ENCODE measurements around the gene ABCA7. TPM values are rescaled to one million over a fixed set of nuclear protein-coding genes. Genes with fewer than 3 reads are reported as not detected.

Gene ABCA7
- total and polyA plus RNA-seq, 4 donors = 3.0 to 60.9 (median 4.8) TPM

DNA sequence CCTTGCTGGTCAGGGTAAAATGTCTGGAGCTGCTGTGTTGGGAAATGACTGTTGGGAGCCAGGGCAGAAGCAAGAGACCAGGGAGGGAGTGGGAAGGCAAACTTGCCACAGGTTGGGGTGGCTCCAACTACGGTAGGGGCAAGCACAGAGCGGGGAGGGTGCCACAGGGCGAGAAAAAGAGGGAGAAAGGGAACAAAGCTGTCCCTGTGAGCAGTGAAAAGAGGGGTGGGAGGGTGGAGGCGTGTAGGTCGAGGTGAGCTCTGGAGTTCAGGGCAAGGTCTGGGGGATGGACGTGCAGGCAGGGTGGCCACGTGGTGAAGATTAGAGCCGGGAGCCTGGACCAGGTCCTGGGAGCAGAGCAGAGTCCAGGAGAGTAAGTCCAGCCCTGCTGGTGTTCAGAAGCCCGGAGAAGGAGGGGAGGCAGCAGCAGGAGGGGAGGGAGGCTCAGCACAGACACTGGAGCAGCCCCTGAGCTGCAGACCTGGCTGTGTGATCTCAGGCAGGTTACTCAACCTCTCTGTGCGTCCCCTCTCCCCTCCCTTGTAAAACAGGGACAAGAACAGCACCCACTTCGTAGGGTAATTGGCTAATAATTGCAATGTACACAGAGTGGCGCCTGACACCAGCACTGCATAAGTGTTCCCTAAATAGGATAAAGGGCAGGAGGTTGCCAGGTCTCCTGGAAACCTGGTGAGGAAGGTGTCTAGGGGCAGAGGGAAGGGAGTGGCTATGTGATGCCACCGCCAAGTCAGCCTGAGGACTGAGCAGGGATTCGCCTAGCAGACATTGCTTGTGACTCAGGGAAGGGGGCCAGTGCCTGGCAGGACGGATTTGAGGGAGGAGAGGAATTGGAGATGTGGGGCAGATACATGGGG, 58.5 kb downstream of the ABCA7 start:
- Histone ChIP-seq H3K27me3 (ENCODE audit: control insufficient read depth in 4 of 4, insufficient read depth in 4 of 4, low read length in 3 of 4) (no peaks in the 10 kb centered on the region), H3K27ac (ENCODE audit: low read depth in 1 of 2, low read length in 2 of 2) (peak overlapping the region; percentile 88 to 97), H3K36me3 (ENCODE audit: control insufficient read depth in 4 of 4, insufficient read depth in 3 of 4, low read depth in 1 of 4, low read length in 3 of 4) (no peaks in the 10 kb centered on the region), H3K9me3 (ENCODE audit: control insufficient read depth in 4 of 4, low read length in 3 of 4) (no peaks in the 10 kb centered on the region), H3K4me1 (ENCODE audit: control insufficient read depth in 4 of 4, insufficient read depth in 4 of 4, low read length in 3 of 4) (peaks cover 17 to 69% (median 50%) of the 10 kb centered on the region in 4 donors), H3K9ac (ENCODE audit: low read depth in 1 of 2, low read length in 2 of 2) (peak overlapping the region; percentile 14 to 73), H3K4me3 (ENCODE audit: low read depth in 1 of 3, low read length in 3 of 3) (no peak overlapping the region)
- TF ChIP-seq RXRA (IDR thresholded peaks at IDR 0.05) (peak; percentile 27 to 63), GABPA (IDR thresholded peaks at IDR 0.05 in 1 of 2, conservative IDR thresholded peaks at IDR 0.05 in 1 of 2) (no peak), HNF4G (IDR thresholded peaks at IDR 0.05) (peak; percentile 44), NR2F2 (IDR thresholded peaks at IDR 0.05) (no peak), HNF4A (conservative IDR thresholded peaks at IDR 0.05) (peak; percentile 86 to 91), EGR1 (IDR thresholded peaks at IDR 0.05; ENCODE audit: low read depth in 2 of 2) (peak in 1 of 2 donors; percentile 18), FOXA1 (IDR thresholded peaks at IDR 0.05) (peak; percentile 66), TAF1 (conservative IDR thresholded peaks at IDR 0.05) (no peak), JUND (IDR thresholded peaks at IDR 0.05) (peak in 1 of 2 donors; percentile 31), RAD21 (IDR thresholded peaks at IDR 0.05) (peak; percentile 18 to 32), SP1 (IDR thresholded peaks at IDR 0.05) (peak; percentile 76), FOXA2 (IDR thresholded peaks at IDR 0.05) (peak; percentile 81)
- TF ChIP-seq, protein P1, sequence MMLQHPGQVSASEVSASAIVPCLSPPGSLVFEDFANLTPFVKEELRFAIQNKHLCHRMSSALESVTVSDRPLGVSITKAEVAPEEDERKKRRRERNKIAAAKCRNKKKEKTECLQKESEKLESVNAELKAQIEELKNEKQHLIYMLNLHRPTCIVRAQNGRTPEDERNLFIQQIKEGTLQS (IDR thresholded peaks at IDR 0.05) = no peak
- peak; percentile 65 for DNase-seq (ENCODE audit: low spot score)
- 26% methylated on average over 15 of the region's 15 CpGs for WGBS

DNA sequence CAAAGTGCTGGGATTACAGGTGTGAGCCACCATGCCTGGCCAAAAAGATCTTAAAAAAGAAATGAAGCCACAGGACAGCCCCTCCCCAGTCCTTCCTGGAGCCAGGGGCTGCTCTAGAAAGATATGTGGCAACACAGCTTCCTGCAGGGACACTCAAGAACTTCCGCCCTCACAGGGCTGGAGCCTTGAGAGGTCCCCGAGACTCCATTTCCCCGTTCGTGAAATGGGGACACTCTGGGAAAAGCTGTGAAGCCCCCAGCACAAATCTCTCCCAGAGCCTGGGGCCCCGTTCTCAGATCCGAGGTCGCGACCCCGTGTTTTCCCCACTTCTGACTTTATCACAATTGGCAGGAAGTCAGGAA, 61.4 kb downstream of the ABCA7 start:
- no peak for DNase-seq (ENCODE audit: low spot score)
- Histone ChIP-seq H3K4me3 (ENCODE audit: low read depth in 1 of 3, low read length in 3 of 3) (no peak overlapping the region), H3K27me3 (ENCODE audit: control insufficient read depth in 4 of 4, insufficient read depth in 4 of 4, low read length in 3 of 4) (no peaks in the 10 kb centered on the region), H3K9ac (ENCODE audit: low read depth in 1 of 2, low read length in 2 of 2) (peak overlapping the region in 1 of 2 donors; percentile 16), H3K4me1 (ENCODE audit: control insufficient read depth in 4 of 4, insufficient read depth in 4 of 4, low read length in 3 of 4) (peaks cover 24 to 61% (median 39%) of the 10 kb centered on the region in 4 donors), H3K36me3 (ENCODE audit: control insufficient read depth in 4 of 4, insufficient read depth in 3 of 4, low read depth in 1 of 4, low read length in 3 of 4) (peaks cover 0 to 4% (median 1%) of the 10 kb centered on the region in 4 donors), H3K27ac (ENCODE audit: low read depth in 1 of 2, low read length in 2 of 2) (peak overlapping the region; percentile 91), H3K9me3 (ENCODE audit: control insufficient read depth in 4 of 4, low read length in 3 of 4) (no peaks in the 10 kb centered on the region)
- WGBS = 42% methylated on average over 9 of the region's 9 CpGs
- TF ChIP-seq, protein P2, sequence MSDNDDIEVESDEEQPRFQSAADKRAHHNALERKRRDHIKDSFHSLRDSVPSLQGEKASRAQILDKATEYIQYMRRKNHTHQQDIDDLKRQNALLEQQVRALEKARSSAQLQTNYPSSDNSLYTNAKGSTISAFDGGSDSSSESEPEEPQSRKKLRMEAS (IDR thresholded peaks at IDR 0.05) = no peak
- TF ChIP-seq, protein P3, sequence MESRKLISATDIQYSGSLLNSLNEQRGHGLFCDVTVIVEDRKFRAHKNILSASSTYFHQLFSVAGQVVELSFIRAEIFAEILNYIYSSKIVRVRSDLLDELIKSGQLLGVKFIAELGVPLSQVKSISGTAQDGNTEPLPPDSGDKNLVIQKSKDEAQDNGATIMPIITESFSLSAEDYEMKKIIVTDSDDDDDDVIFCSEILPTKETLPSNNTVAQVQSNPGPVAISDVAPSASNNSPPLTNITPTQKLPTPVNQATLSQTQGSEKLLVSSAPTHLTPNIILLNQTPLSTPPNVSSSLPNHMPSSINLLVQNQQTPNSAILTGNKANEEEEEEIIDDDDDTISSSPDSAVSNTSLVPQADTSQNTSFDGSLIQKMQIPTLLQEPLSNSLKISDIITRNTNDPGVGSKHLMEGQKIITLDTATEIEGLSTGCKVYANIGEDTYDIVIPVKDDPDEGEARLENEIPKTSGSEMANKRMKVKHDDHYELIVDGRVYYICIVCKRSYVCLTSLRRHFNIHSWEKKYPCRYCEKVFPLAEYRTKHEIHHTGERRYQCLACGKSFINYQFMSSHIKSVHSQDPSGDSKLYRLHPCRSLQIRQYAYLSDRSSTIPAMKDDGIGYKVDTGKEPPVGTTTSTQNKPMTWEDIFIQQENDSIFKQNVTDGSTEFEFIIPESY (IDR thresholded peaks at IDR 0.05) = no peak
- TF ChIP-seq RAD21 (IDR thresholded peaks at IDR 0.05) = no peak
- TF ChIP-seq EGR1 (IDR thresholded peaks at IDR 0.05; ENCODE audit: low read depth in 2 of 2) = peak in 1 of 2 donors; percentile 17
- peak in 1 of 2 donors; percentile 35 for TF ChIP-seq GABPA (IDR thresholded peaks at IDR 0.05 in 1 of 2, conservative IDR thresholded peaks at IDR 0.05 in 1 of 2)
